ENCODE data around the gene DAPP1.
"Not testable (repeated sequence)": the region's sequence is repeated elsewhere in the genome, so short reads cannot be mapped to it uniquely, and the experiment has no call there.

Gene DAPP1

GRCh38 chr4:99824070-99824599 is 7.5 kb downstream of the DAPP1 start:
- no peak for DNase-seq (ENCODE audit: low spot score)

- no peak for DNase-seq (ENCODE audit: low spot score)
Measured at GRCh38 chr4:99825272-99825671, 8.6 kb downstream of the DAPP1 start.

- no peak for DNase-seq (ENCODE audit: low spot score)
Measured at GRCh38 chr4:99826016-99826415, 9.4 kb downstream of the DAPP1 start.

- no peak for DNase-seq (ENCODE audit: low spot score)
Measured at GRCh38 chr4:99827454-99827853, 10.8 kb downstream of the DAPP1 start.

- no peak for DNase-seq (ENCODE audit: low spot score)
Measured at GRCh38 chr4:99827857-99828256, 11.2 kb downstream of the DAPP1 start.

- no peak for DNase-seq (ENCODE audit: low spot score)
Measured at GRCh38 chr4:99828477-99828876, 11.8 kb downstream of the DAPP1 start.

GRCh38 chr4:99830051-99830450 is 13.4 kb downstream of the DAPP1 start:
- not testable (repeated sequence) for DNase-seq (ENCODE audit: low spot score)

GRCh38 chr4:99832321-99832720 is 15.7 kb downstream of the DAPP1 start:
- no peak for DNase-seq (ENCODE audit: low spot score)

GRCh38 chr4:99832758-99833157 is 16.1 kb downstream of the DAPP1 start:
- no peak for DNase-seq (ENCODE audit: low spot score)

- no peak for DNase-seq (ENCODE audit: low spot score)
Measured at GRCh38 chr4:99833756-99834155, 17.1 kb downstream of the DAPP1 start.

- DNase-seq (ENCODE audit: low spot score) = no peak
Measured at GRCh38 chr4:99834569-99834968, 17.9 kb downstream of the DAPP1 start.

GRCh38 chr4:99835942-99836341 is 19.3 kb downstream of the DAPP1 start:
- no peak for DNase-seq (ENCODE audit: low spot score)

GRCh38 chr4:99838927-99839326 is 22.3 kb downstream of the DAPP1 start:
- no peak for DNase-seq (ENCODE audit: low spot score)

GRCh38 chr4:99841129-99841528 is 24.5 kb downstream of the DAPP1 start:
- DNase-seq (ENCODE audit: low spot score) = no peak

- DNase-seq (ENCODE audit: low spot score) = no peak
Measured at GRCh38 chr4:99843413-99843812, 26.8 kb downstream of the DAPP1 start.

GRCh38 chr4:99844048-99844447 is 27.4 kb downstream of the DAPP1 start:
- DNase-seq (ENCODE audit: low spot score) = no peak

- no peak for DNase-seq (ENCODE audit: low spot score)
Measured at GRCh38 chr4:99845179-99845578, 28.6 kb downstream of the DAPP1 start.

- no peak for DNase-seq (ENCODE audit: low spot score)
Measured at GRCh38 chr4:99845708-99846469, 29.3 kb downstream of the DAPP1 start.

GRCh38 chr4:99846891-99847290 is 30.3 kb downstream of the DAPP1 start:
- DNase-seq (ENCODE audit: low spot score) = no peak

GRCh38 chr4:99847362-99847976 is 30.8 kb downstream of the DAPP1 start:
- peak; percentile 48 for DNase-seq (ENCODE audit: low spot score)

- DNase-seq (ENCODE audit: low spot score) = no peak
Measured at GRCh38 chr4:99848591-99849001, 32.0 kb downstream of the DAPP1 start.

GRCh38 chr4:99852199-99852749 is 35.6 kb downstream of the DAPP1 start:
- DNase-seq (ENCODE audit: low spot score) = no peak

GRCh38 chr4:99853190-99853589 is 36.6 kb downstream of the DAPP1 start:
- DNase-seq (ENCODE audit: low spot score) = no peak

Measured in pons (tissue), 1 donor.